HuH-7.5 (cell line): ENCODE results near the gene AKNA.
"Not testable (repeated sequence)": the region's sequence is repeated elsewhere in the genome, so short reads cannot be mapped to it uniquely, and the experiment has no call there.

Source experiments
- DNase-seq: peaks from one replicate; pipeline ENCODE4 v3.0.0; 2011; ENCODE audit warnings: low spot score

The AKNA gene

DNA sequence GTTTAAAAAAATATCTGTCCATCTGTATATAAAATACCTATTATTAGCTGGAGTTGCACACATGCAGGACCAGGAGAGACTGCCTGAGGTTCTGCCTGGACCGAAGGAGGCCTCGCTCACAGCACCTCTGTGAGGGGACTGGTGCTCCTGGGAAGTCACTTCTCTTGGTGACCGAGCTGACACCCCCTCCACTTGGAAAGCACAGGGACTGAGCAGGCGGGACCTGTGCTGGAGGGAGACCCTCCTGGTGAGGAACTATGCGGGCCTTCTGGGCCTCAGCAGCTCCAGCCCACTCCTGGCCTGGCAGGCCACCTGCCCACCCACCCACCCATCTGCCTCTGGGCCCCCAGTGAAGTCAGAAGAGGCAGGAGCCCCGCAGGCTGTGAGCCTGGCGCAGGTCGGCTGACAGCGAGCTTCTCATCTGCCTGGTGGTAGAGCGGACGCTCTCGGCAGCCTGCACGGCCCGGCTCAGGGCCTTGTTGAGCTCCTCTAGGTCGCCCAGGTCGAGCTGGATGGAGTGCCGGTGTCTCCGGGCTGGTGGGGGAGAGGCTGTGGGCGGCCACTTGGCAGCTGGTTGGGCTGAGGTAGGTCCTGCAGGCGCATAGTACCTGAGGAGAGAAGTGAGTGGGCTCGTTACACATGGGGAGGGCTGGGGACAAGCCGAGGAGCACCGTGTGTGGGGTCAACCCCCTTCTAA is 50.9 kb downstream of the AKNA start:
- DNase-seq: no peak

DNA sequence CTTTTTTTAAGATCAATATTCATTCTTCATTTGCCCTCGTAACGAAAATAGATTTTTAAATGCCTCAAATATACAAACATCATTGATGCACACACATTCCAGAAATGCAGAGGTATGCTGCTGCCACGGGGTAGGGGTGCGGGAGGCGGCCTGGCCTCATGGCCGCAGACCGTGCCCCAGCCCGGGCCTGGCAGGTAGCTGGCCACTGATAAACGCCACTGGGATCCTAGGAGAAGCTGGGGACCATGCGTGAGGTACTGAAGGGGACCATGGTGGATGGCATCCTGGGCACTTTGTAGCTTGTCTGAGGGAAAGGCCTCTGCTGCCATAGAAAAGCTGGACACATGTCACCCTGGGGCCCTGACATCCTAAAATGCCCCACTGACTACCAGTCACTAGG is 51.6 kb downstream of the AKNA start:
- no peak for DNase-seq

GRCh38 chr9:114335745-114336144 is 52.0 kb downstream of the AKNA start:
- no peak for DNase-seq

- DNase-seq: no peak
These were observed 53.3 kb downstream of the AKNA start for GRCh38 chr9:114334490-114334889.

DNA sequence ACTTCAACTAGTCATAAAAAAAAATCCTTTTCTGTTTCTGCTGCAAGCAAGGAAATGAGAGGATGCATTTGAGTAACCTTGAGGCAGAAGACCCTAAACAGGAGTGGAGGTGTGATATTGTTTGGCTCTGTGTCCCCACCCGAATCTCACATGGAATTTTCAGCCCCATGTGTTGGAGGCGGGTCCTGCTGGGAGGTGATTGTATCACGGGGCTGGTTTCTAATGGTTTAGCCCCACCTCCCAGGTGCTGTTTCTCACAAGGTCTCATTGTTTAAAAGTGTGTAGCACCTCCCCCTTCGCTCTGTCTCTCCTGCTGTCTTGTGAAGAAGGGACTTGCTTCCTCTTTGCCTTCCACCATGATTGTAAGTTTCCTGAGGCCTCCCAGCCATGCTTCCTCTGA is 54.1 kb downstream of the AKNA start:
- DNase-seq: not testable (repeated sequence)

- DNase-seq: not testable (repeated sequence)
These were observed 55.2 kb downstream of the AKNA start for GRCh38 chr9:114332474-114333040.

DNA sequence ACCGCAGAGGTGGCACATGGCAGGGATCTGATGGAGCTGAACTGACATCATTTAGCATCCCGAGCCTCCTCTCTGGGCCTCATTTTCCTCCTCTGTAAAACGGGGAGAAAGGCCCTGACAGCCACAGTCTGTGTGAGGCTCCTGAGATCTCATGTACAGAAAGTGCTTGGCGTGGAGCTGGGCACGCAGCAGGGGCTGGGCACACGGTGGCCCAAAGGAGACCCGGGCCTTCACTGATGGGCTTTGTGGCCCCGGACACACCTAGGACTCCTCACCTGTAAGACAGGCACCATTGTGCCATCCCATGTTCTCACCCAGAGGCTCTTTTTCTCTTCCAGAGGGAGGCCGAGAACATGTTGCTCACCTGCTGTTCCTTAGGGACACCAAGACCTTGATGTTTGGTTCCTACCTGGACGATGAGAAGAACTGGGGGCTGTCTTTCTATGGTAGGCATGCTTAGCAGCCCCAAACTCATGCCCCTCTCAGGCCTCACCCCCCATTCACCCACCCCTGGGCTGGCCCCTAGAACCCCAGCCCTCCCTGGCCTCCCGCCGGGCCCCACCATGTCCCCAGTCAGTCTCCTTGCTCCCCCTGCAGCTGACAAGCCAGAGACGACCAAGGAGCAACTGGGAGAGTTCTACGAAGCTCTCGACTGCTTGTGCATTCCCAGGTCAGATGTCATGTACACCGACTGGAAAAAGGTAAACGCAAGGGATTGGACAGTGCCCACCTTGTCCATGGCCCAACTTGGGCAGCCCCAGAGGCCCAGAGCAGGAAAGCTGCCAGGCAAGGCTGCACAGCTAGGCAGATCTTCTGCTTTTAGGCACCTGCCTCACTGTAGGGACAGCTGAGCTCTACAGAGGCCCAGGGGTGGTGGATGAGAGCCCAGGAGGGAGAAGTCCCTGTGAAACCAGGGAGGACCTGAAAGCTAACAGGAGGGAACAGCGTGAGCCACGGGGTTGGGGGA is 56.3 kb downstream of the AKNA start:
- DNase-seq: not testable (repeated sequence)

DNA sequence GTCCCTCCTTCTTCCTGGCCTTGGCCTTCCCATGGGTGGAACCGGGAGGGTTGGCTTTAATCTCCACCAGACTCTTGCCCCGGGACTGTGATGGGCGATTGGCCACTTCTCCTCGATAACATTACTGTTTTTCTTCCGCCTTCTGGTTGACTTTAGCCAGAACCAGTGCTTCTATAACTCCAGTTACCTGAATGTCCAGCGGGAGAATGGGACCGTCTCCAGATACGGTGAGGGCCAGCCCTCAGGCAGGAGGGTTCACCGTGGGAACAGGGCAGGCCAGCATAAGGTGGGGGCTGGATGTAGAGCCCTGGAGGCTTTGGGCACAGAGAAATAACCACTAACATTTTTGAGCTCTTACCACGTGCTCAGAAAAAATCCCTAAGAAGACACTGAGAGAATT is 57.1 kb downstream of the AKNA start:
- DNase-seq: no peak

DNA sequence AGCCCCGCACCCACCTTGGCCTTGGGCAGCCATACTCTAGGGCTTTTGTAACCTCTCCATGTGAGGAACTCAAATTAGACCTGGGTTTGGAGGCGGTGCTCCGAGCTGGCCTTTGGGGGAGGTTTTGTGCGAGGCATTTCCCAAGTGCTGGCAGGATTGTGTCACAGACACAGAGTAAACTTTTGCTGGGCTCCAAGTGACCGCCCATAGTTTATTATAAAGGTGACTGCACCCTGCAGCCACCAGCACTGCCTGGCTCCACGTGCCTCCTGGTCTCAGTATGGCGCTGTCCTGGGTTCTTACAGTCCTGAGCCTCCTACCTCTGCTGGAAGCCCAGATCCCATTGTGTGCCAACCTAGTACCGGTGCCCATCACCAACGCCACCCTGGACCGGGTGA is 58.2 kb downstream of the AKNA start, which contains the start of gene ORM2:
Gene ORM2 (plus strand): TSS at position 245 of the 398 bp plus-strand sequence. CDS start 36 bp downstream, at position 281.
- DNase-seq: not testable (repeated sequence)

GRCh38 chr9:114328937-114329624 is 58.7 kb downstream of the AKNA start:
- DNase-seq: not testable (repeated sequence)

DNA sequence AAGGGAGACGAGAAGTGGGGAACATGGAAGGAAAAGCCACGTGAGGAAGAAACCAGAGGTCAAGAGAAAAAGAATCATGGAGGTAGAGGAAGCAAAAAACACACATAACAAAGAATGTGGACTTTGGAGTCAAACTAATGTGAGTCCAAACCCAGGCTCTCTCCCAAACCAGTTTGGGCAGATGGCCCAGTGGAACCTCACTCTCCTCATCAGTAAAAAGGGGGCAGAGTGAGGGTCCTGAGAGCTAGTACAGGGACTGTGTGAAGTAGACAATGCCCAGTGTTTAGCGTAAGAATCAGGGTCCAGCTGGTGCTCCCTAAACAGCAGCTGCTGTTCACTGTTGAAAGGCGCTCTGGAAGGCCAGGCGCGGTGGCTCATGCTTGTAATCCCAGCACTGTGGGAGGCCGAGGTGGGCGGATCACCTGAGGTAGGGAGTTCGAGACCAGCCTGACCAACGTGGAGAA is 59.4 kb downstream of the AKNA start:
- DNase-seq: not testable (repeated sequence)

DNA sequence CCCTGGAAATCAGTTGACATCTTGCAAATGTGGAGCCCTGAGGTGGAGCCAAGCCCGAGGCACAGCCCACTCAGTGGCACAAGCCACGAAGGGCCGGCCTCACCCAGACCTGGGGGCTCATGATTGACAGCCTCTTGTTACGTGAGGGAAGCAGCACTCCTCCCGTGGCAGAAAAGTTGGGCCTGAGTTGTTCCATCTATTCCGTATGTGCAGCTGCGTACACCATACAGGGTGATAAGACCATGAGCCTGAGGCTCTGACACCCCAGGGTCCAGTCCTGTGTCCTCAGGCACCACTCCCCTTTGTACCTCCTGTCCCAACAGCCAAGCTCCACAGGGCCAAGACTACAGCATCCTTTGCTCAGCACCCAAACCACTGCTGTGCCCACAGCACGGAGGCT is 60.0 kb downstream of the AKNA start:
- DNase-seq: no peak

GRCh38 chr9:114325684-114326254 is 62.0 kb downstream of the AKNA start:
- not testable (repeated sequence) for DNase-seq

- DNase-seq: not testable (repeated sequence)
These were observed 62.8 kb downstream of the AKNA start for GRCh38 chr9:114324965-114325364.

GRCh38 chr9:114324492-114324891 is 63.3 kb downstream of the AKNA start:
- DNase-seq: no peak

DNA sequence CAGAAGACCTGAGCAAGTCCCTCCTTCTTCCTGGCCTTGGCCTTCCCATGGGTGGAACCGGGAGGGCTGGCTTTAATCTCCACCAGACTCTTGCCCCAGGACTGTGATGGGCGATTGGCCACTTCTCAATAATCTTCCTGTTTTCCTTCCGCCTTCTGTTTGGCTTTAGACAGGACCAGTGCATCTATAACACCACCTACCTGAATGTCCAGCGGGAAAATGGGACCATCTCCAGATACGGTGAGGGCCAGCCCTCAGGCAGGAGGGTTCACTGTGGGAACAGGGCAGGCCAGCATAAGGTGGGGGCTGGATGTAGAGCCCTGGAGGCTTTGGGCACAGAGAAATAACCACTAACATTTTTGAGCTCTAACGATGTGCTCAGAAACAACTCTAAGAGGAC is 63.9 kb downstream of the AKNA start:
- not testable (repeated sequence) for DNase-seq

DNA sequence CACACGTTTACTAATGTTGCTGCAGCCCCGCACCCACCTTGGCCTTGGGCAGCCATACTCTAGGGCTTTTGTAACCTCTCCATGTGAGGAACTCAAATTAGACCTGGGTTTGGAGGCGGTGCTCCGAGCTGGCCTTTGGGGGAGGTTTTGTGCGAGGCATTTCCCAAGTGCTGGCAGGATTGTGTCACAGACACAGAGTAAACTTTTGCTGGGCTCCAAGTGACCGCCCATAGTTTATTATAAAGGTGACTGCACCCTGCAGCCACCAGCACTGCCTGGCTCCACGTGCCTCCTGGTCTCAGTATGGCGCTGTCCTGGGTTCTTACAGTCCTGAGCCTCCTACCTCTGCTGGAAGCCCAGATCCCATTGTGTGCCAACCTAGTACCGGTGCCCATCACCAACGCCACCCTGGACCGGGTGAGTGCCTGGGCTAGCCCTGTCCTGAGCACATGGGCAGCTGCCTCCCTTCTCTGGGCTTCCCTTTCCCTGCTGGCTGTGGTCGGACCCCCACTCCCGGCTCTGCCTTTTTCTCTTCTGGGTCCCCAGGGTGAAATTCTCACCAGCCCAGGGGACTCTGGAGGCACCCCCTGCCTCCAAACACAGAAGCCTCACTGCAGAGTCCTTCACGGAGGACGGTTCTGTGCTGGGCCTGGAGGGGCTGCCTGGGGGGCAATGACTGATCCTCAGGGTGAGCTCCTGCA is 64.8 kb downstream of the AKNA start, which contains the start of gene ORM1:
Gene ORM1 (plus strand): TSS at position 268 of the 701 bp plus-strand sequence. CDS start 36 bp downstream, at position 304.
- DNase-seq: not testable (repeated sequence)

DNA sequence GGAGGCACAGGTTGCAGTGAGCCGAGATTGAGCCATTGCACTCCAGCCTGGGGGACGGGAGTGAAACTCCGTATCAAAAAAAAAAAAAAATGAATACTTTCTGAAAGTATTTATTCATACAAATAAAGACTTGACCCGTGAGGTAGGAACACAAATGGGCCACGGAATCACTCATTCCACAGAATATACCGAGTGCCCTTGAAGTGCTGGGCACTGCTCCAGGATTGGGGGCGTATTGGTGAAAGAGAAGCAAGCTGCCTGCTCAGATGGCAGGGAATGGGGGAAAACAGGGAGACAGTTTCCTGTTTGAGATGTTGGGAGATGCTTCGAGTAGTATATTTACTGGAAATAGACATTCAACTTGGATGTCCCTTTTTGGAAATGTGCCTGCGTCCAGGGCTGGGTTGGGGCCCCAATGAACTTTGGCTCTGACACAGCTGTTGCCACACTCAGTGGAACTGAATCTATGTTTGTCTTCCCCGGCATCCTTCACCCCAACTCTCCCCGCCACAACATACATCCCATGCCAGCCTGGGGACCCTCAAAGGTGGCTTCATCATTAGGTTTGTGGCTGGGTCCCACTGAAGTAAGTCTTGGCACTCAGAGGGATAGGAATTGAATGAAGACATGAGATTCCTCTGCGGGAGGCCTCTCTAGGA is 65.5 kb downstream of the AKNA start:
- DNase-seq: not testable (repeated sequence)

DNA sequence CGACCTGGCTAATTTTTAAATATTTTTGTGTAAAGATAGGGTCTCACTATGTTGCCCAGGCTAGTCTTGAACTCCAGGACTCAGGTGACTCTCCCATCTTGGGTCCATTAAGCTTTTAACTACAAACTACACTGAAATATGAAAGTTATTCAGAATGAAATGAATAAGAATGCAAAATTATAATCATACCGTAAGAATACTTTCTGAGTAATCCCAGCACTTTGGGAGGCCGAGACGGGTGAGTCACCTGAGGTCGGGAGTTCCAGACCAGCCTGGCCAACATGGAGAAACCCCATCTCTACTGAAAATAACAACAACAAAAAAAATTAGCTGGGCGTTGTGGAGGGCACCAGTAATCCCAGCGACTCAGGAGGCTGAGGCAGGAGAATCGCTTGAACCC is 66.0 kb downstream of the AKNA start:
- DNase-seq: no peak

- not testable (repeated sequence) for DNase-seq
These were observed 67.1 kb downstream of the AKNA start for GRCh38 chr9:114320710-114321109.
